A549 (cell line): ENCODE measurements around the gene PIK3R6. TPM values are rescaled to one million over a fixed set of nuclear protein-coding genes. Genes with fewer than 3 reads are reported as not detected.

Source experiments
- ATAC-seq, 2 experiments: fragments of 200-7000 bp in 1 of 2; fragments of >200 bp in 1 of 2; cut with Nextera tagmentation in 1 of 2; cut with Tn5 transposase in 1 of 2; 3 replicates each; pipeline versions ENCODE4 v1.8.0 to v1.9.1; 2018 to 2020; ENCODE audit warnings: mild to moderate bottlenecking in 1 of 2, moderate library complexity in 1 of 2
- CTCF ChIA-PET: fragments of 300-600 bp; sonication (Branson Sonifier 250); formaldehyde crosslinking; extraction: SDS; loops from one replicate; lab custom pipeline; 2021; ENCODE audit warnings: antibody characterized with exemption, inconsistent platforms; lab: Yijun Ruan, JAX
- POLR2A ChIA-PET: fragments of 350-600 bp; formaldehyde crosslinking; extraction: SDS; loops from one replicate; lab custom pipeline; 2021; ENCODE audit warnings: antibody characterized with exemption, inconsistent platforms; lab: Yijun Ruan, JAX
- DNase-seq, 2 experiments: peaks; one replicate each; pipeline versions ENCODE4 v3.0.0 to v3.0.0-alpha.2; 2011 to 2016; ENCODE audit warnings: low read depth in 1 of 2, low spot score in 1 of 2
- FAIRE-seq: peaks from 2 replicates; lab custom pipeline; 2011; peaks lifted over from hg19 to GRCh38; lab: Jason Lieb, UNC
- H3K27ac ChIP-seq, 2 experiments: fragments of >200 bp; sonication (Bioruptor Twin); formaldehyde crosslinking; 3 replicates each; pipeline ENCODE4 v1.5.1; 2016 to 2017
- H3K4me1 ChIP-seq: fragments of >200 bp; sonication (Bioruptor Twin); formaldehyde crosslinking; 3 replicates; pipeline ENCODE4 v1.6.1; 2016
- H3K4me2 ChIP-seq: fragments of >200 bp; sonication (Bioruptor Twin); formaldehyde crosslinking; 3 replicates; pipeline ENCODE4 v1.6.1; 2016
- H3K4me3 ChIP-seq: fragments of >200 bp; sonication (Bioruptor Twin); formaldehyde crosslinking; 3 replicates; pipeline ENCODE4 v1.5.1; 2016
- H3K9me3 ChIP-seq: fragments of >200 bp; sonication (Bioruptor Twin); formaldehyde crosslinking; 3 replicates; pipeline ENCODE4 v1.6.1; 2016
- ATOH8 ChIP-seq: fragments of 250-450 bp; sonication (Bioruptor Pico); IDR thresholded peaks from 2 replicates; pipeline ENCODE4 v1.5.0; 2020; ENCODE audit warnings: low read depth, mild to moderate bottlenecking, moderate library complexity
- BCL3 ChIP-seq: fragments of >200 bp; sonication (Bioruptor Twin); formaldehyde crosslinking; IDR thresholded peaks from 3 replicates; pipeline ENCODE4 v1.6.1; 2016
- CHD2 ChIP-seq: fragments of 150-350 bp; IDR thresholded peaks from 2 replicates; pipeline ENCODE4 v1.6.1; 2014; ENCODE audit warnings: low read length; ENCODE audit not compliant: partially characterized antibody
- E2F6 ChIP-seq: IDR thresholded peaks from 2 replicates; pipeline ENCODE4 v1.6.1; 2012; ENCODE audit warnings: low read depth, borderline replicate concordance
- ELK1 ChIP-seq: fragments of 150-350 bp; IDR thresholded peaks from 2 replicates; pipeline ENCODE4 v1.6.1; 2014; ENCODE audit warnings: low read depth, mild to moderate bottlenecking, low read length
- GATA3 ChIP-seq: IDR thresholded peaks from 2 replicates; pipeline ENCODE4 v1.6.1; 2012; ENCODE audit warnings: borderline replicate concordance
- HDAC2 ChIP-seq: fragments of 200-600 bp; sonication (generic); IDR thresholded peaks from 2 replicates; pipeline ENCODE4 v1.6.1; 2016
- HOXA7 ChIP-seq: fragments of 250-450 bp; sonication (Bioruptor Pico); IDR thresholded peaks from 2 replicates; pipeline ENCODE4 v1.5.0; 2020; ENCODE audit warnings: mild to moderate bottlenecking, moderate library complexity
- HOXB5 ChIP-seq: fragments of 250-450 bp; sonication (Bioruptor Pico); IDR thresholded peaks from 2 replicates; pipeline ENCODE4 v1.5.0; 2020; ENCODE audit warnings: mild to moderate bottlenecking, moderate library complexity
- JUNB ChIP-seq: fragments of >200 bp; sonication (Bioruptor Twin); formaldehyde crosslinking; IDR thresholded peaks from 2 replicates; pipeline ENCODE4 v1.6.1; 2016
- KDM1A ChIP-seq: fragments of 200-600 bp; sonication (generic); IDR thresholded peaks from 2 replicates; pipeline ENCODE4 v1.6.1; 2016; ENCODE audit warnings: low read depth, mild to moderate bottlenecking
- MAX ChIP-seq: IDR thresholded peaks from 2 replicates; pipeline ENCODE4 v1.6.1; 2012
- MYC ChIP-seq: IDR thresholded peaks from 2 replicates; pipeline ENCODE4 v1.6.1; 2012; ENCODE audit warnings: mild to moderate bottlenecking, inconsistent platforms, low read length, improper control_type of control experiment, borderline replicate concordance
- NFE2L2 ChIP-seq: fragments of 150-350 bp; conservative IDR thresholded peaks from 2 replicates; pipeline ENCODE4 v1.6.1; 2014; ENCODE audit warnings: low read length
- NR3C1 ChIP-seq: fragments of >200 bp; sonication (Bioruptor Twin); formaldehyde crosslinking; IDR thresholded peaks from 3 replicates; pipeline ENCODE4 v1.6.1; 2017
- PBX3 ChIP-seq: IDR thresholded peaks from 2 replicates; pipeline ENCODE4 v1.6.1; 2012
- PHF8 ChIP-seq: fragments of 200-600 bp; sonication (generic); IDR thresholded peaks from 2 replicates; pipeline ENCODE4 v1.6.1; 2016; ENCODE audit warnings: low read depth, mild to moderate bottlenecking, antibody characterized with exemption, moderate library complexity, borderline replicate concordance
- POLR2AphosphoS2 ChIP-seq: conservative IDR thresholded peaks from 2 replicates; pipeline ENCODE4 v1.6.1; 2012; ENCODE audit warnings: low read length, improper control_type of control experiment, inconsistent platforms
- RAD21 ChIP-seq, 2 experiments: fragments of >200 bp in 1 of 2; sonication (Bioruptor Twin) in 1 of 2; formaldehyde crosslinking in 1 of 2; IDR thresholded peaks in 1 of 2; conservative IDR thresholded peaks in 1 of 2; 2 replicates in 1 of 2; 3 replicates in 1 of 2; pipeline ENCODE4 v1.6.1; 2012 to 2018; ENCODE audit warnings: inconsistent platforms in 1 of 2
- RARB ChIP-seq: fragments of 250-450 bp; sonication (Bioruptor Pico); IDR thresholded peaks from 2 replicates; pipeline ENCODE4 v1.8.0; 2021; ENCODE audit warnings: mild to moderate bottlenecking, moderate library complexity
- RCOR1 ChIP-seq: fragments of 150-350 bp; IDR thresholded peaks from 2 replicates; pipeline ENCODE4 v1.6.1; 2014; ENCODE audit warnings: antibody characterized with exemption, low read length, low read depth
- SMC3 ChIP-seq: fragments of >200 bp; sonication (Bioruptor Twin); formaldehyde crosslinking; IDR thresholded peaks from 3 replicates; pipeline ENCODE4 v1.6.1; 2018; ENCODE audit warnings: inconsistent platforms
- TFCP2L1 ChIP-seq: fragments of 250-450 bp; sonication (Bioruptor Pico); IDR thresholded peaks from 2 replicates; pipeline ENCODE4 v1.5.0; 2021; ENCODE audit warnings: mild to moderate bottlenecking
- TP53 ChIP-seq: fragments of 250-450 bp; sonication (Bioruptor Pico); IDR thresholded peaks from 2 replicates; pipeline ENCODE4 v1.5.0; 2021; ENCODE audit warnings: mild to moderate bottlenecking, moderate library complexity
- USF2 ChIP-seq: fragments of 450-650 bp; IDR thresholded peaks from 2 replicates; pipeline ENCODE4 v1.6.1; 2014; ENCODE audit warnings: antibody characterized with exemption
- ZC3H11A ChIP-seq: fragments of 450-650 bp; IDR thresholded peaks from 2 replicates; pipeline ENCODE4 v1.6.1; 2014; ENCODE audit warnings: antibody characterized with exemption, mild to moderate bottlenecking
- ZFP36 ChIP-seq: fragments of 450-650 bp; IDR thresholded peaks from 2 replicates; pipeline ENCODE4 v1.6.1; 2014; ENCODE audit warnings: borderline replicate concordance; ENCODE audit not compliant: partially characterized antibody
- WGBS: methylation state at CpG from one replicate; pipeline ENCODE4 v1.1.6; 2017; ENCODE audit errors: missing lambda C conversion rate; 5-methylcytosine and 5-hydroxymethylcytosine counted together
- polyA plus RNA-seq, 4 experiments: library from polyadenylated mRNA; depleted of rRNA in 3 of 4; stranded (reverse); fragments of >200 nt; fragmentation: RNase III in 1 of 4; extraction: RNeasy Plus Mini Kit Qiagen cat#74134 plus additional on column Dnase treatment in 1 of 4; gene quantifications; 2 replicates in 3 of 4; 3 replicates in 1 of 4; pipeline ENCODE4 v1.2.3, GENCODE V29; 2011 to 2017

The PIK3R6 gene
- polyA plus RNA-seq, 2 of the 4 experiments (the other 2 are of a cell fraction): not detected

- H3K4me1 ChIP-seq: no peaks in the 10 kb centered on the region
- no peak within 1 kb of the TSS for H3K4me2 ChIP-seq
- WGBS: 54% methylated on average over 15 of the region's 15 CpGs
- no peak within 1 kb of the TSS for H3K27ac ChIP-seq
- no peak within 1 kb of the TSS for H3K4me3 ChIP-seq
- CTCF ChIA-PET: interaction anchor here (0.7 to 4.6 kb wide), 5 partner anchors 11 to 138 kb away, joined by 3 to 29 read pairs (median 7); no protein-coding TSS in a partner anchor
- POLR2A ChIA-PET: no interaction called here
- no peaks in the 10 kb centered on the region for H3K9me3 ChIP-seq
- no peak for FAIRE-seq
- no peak for DNase-seq
- TF ChIP-seq TP53 (no peak), HOXB5 (CRISPR knock-in tag) (no peak), RAD21 (conservative IDR thresholded peaks at IDR 0.05 in 1 of 2, IDR thresholded peaks at IDR 0.05 in 1 of 2) (no peak), CHD2 (no peak), ELK1 (no peak), RARB (CRISPR knock-in tag) (no peak), POLR2AphosphoS2 (no peak), PBX3 (no peak), TFCP2L1 (no peak), ATOH8 (CRISPR knock-in tag) (no peak), USF2 (no peak), BCL3 (no peak), PHF8 (no peak), RCOR1 (no peak), ZFP36 (no peak), ZC3H11A (no peak), HDAC2 (no peak), GATA3 (no peak), JUNB (no peak)
- TF ChIP-seq, all 56 proteins: peak for 0
- ATAC-seq: no peak
Measured at GRCh38 chr17:8758137-8758596, 109.3 kb downstream of the PIK3R6 start, which contains the start of gene SPDYE4. Gene SPDYE4 (minus strand): TSS chr17:8758546. CDS start chr17:8758382, 164 bp downstream.

- FAIRE-seq (no peak), ATAC-seq (no peak), DNase-seq (no peak)
- TF ChIP-seq E2F6 (no peak), KDM1A (no peak), NFE2L2 (no peak), HOXA7 (CRISPR knock-in tag) (no peak), SMC3 (no peak), MAX (no peak), ATOH8 (CRISPR knock-in tag) (no peak), ZC3H11A (no peak), NR3C1 (no peak), RCOR1 (no peak), MYC (no peak)
- POLR2A ChIA-PET: no interaction called here
- Histone ChIP-seq H3K27ac (no peak overlapping the region), H3K9me3 (no peaks in the 10 kb centered on the region), H3K4me3 (no peak overlapping the region), H3K4me2 (no peak overlapping the region), H3K4me1 (no peaks in the 10 kb centered on the region)
- 39% methylated on average over 13 of the region's 13 CpGs for WGBS
- CTCF ChIA-PET: interaction anchor here (1.0 to 4.3 kb wide), 6 partner anchors 11 to 373 kb away, joined by 3 to 29 read pairs (median 5); no protein-coding TSS in a partner anchor
Measured at GRCh38 chr17:8757189-8757588, 110.3 kb downstream of the PIK3R6 start.
